BE2C (cell line): ENCODE results near the gene EVX2. TPM values are rescaled to one million over a fixed set of nuclear protein-coding genes. Genes with fewer than 3 reads are reported as not detected.

Experiments
- DNase-seq: peaks from one replicate; pipeline ENCODE4 v3.0.0-alpha.2; 2020
- H3K27me3 ChIP-seq: fragments of 250-450 bp; sonication (Bioruptor Pico); 2 replicates; pipeline ENCODE4 v1.5.1; 2020; ENCODE audit warnings: mild to moderate bottlenecking
- H3K36me3 ChIP-seq: fragments of 250-450 bp; sonication (Bioruptor Pico); 2 replicates; pipeline ENCODE4 v1.5.1; 2020; ENCODE audit warnings: mild to moderate bottlenecking
- H3K4me1 ChIP-seq: fragments of 250-450 bp; sonication (Bioruptor Pico); 2 replicates; pipeline ENCODE4 v1.5.1; 2020
- H3K4me3 ChIP-seq: 2 replicates; pipeline ENCODE4 v1.5.1; 2011; ENCODE audit warnings: low read depth, low read length
- H3K9me3 ChIP-seq: fragments of 250-450 bp; sonication (Bioruptor Pico); 2 replicates; pipeline ENCODE4 v1.5.1; 2020
- CTCF ChIP-seq: IDR thresholded peaks from 2 replicates; pipeline ENCODE4 v1.5.1; 2012; ENCODE audit warnings: mild to moderate bottlenecking, low read depth, low read length
- polyA plus RNA-seq: library from polyadenylated mRNA; unstranded; fragments of >200 nt; gene quantifications from one replicate; pipeline ENCODE4 v1.2.1, GENCODE V29; 2012; ENCODE audit warnings: low read depth, missing spikeins; ENCODE audit not compliant: insufficient read length, insufficient read depth

EVX2 gene
- 0.11 TPM for polyA plus RNA-seq

DNA sequence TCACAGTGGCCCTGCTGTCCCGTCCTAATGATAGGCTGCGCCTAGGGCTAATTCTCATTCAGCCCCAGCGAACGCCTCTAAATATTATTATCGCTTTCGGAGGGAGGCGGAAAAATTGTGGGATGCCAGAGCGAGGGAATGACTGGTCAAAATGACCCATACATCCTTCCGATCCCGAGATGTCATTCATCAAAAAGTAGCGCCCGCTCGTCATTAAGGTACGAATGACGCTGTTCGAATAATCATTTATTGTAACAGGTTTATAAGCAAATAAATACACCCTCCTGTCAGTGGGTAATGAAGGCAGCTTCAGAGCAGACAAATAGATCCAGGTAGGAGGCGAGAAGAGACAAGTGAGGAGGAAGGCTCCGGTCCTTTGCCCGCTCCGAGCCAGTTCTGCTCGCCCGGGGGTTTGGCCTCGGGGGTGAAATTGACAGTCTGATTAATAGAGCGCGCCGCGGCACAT lies at the start of gene EVX2:
Gene EVX2 (minus strand): TSS at position 167 of the 466 bp plus-strand sequence. CDS start 186 bp downstream, outside the sequence.
- TF ChIP-seq CTCF = no peak
- peak within 1 kb of the TSS; percentile 6; the same call in 1 of the 2 replicates for H3K4me3 ChIP-seq
- H3K4me1 ChIP-seq = no peaks in the 10 kb centered on the region

DNA sequence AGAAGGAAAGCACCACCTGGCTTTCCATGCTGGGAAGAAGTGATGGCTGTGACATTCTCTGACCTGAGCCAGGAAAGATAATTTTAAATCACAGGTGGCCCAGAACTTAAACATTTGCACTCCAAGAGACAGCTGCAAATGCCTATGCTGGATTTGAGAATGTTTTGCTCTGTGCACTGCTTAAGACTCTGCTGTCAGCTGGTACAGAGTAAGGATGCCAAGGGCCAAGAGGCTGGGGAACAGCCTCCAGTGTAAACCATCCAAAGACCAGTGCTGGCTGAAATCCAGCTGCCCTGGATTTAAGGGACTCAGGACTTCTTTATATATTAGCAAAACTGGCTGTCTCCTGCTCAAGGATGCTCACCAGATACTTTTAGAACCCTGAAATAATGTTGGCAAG lies 49.6 kb upstream of the EVX2 start:
- DNase-seq = no peak
- H3K36me3 ChIP-seq = no peaks in the 10 kb centered on the region
- no peaks in the 10 kb centered on the region for H3K9me3 ChIP-seq
- peaks cover 7% of the 10 kb centered on the region; the same call in 1 of the 2 replicates for H3K4me1 ChIP-seq
- TF ChIP-seq CTCF = no peak
- H3K4me3 ChIP-seq = no peak overlapping the region
- H3K27me3 ChIP-seq = no peaks in the 10 kb centered on the region

More for the DNA sequence above, at the start of gene EVX2:
- Histone ChIP-seq H3K36me3 (no peaks in the 10 kb centered on the region), H3K27me3 (peaks cover 92% of the 10 kb centered on the region), H3K9me3 (no peaks in the 10 kb centered on the region; the same call in 1 of the 2 replicates)
- no peak for DNase-seq

DNA sequence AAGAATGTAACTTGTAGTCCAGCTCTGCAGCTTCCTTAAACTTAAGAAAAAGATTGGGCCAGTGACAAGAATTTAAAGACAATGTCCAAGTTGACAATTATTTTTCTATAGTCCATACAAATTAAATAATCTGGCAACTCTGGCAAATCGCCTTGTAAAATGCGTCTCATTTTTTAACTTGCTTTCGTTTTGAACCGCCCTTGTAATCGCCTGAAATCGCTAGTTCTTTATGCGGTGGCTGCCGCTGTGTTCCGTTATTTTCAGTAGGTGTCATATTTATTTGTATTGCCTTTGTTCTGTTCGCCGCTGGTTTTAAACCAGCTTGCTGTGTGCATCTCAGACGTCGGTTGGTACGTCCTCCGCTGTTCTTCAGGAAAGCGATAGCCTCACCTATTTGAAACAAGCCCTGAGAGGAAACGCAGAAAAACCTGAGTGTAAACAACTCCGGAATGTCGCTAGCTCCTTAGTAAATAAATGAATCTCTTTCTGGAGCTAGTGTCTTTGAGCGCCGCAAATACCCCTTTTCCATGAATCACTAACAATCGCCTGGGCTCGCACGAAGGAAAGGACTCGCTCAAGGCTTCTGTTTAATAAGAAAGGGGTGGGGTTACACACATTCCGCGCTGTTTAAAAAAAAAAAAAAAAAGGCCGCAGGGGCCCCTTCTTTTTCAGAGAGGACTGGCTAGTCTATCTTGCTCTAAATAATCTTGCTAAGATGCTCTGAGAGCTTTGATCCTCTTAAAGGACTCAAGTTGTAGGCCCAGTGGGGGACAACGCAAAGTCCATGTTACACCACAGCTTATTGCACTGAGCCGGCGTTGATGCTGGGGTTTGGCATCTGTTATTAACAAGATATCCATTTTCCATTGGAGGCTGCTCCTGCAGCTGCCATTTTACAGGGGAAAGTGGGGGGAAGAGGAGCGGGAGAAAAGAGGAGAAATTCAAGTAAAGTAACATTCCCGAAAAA lies 48.7 kb upstream of the EVX2 start:
- Histone ChIP-seq H3K4me3 (no peak overlapping the region), H3K4me1 (peaks cover 7% of the 10 kb centered on the region; the same call in 1 of the 2 replicates), H3K36me3 (no peaks in the 10 kb centered on the region), H3K27me3 (no peaks in the 10 kb centered on the region), H3K9me3 (no peaks in the 10 kb centered on the region)
- TF ChIP-seq CTCF = no peak
- DNase-seq = no peak

DNA sequence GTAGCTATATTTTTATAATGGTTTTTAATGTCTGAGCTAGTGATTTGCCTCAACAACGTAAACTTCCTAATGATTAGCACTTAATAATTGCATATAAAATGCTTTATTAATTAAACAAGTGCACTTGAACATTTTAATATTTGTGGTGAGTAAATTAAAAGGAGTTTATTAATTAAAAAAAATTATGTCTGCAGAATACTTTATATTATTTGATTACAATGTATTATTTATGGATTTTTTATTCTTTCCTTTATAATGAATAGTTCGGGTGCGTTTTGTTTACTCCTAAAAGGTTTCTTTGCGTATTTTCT lies 48.0 kb upstream of the EVX2 start:
- DNase-seq = no peak
- H3K27me3 ChIP-seq = no peaks in the 10 kb centered on the region
- TF ChIP-seq CTCF = no peak
- H3K9me3 ChIP-seq = no peaks in the 10 kb centered on the region
- H3K4me1 ChIP-seq = peaks cover 7% of the 10 kb centered on the region; the same call in 1 of the 2 replicates
- peak overlapping the region; percentile 68 for H3K4me3 ChIP-seq
- no peaks in the 10 kb centered on the region for H3K36me3 ChIP-seq

- TF ChIP-seq CTCF = no peak
- Histone ChIP-seq H3K36me3 (no peaks in the 10 kb centered on the region), H3K4me1 (peaks cover 7% of the 10 kb centered on the region; the same call in 1 of the 2 replicates), H3K9me3 (no peaks in the 10 kb centered on the region), H3K4me3 (peak overlapping the region; percentile 68), H3K27me3 (no peaks in the 10 kb centered on the region)
- no peak for DNase-seq
Measured at GRCh38 chr2:176130957-176131847, 47.4 kb upstream of the EVX2 start.
